Stomach smooth muscle (tissue), 2 donors: Measurements from ENCODE around the gene PDE4D.

ENCODE experiments used
- H3K27ac ChIP-seq: one replicate; pipeline ENCODE4 v1.7.0; 2013; ENCODE audit warnings: mild to moderate bottlenecking, low read length, inconsistent platforms
- H3K27me3 ChIP-seq, 2 donors: one replicate each; pipeline ENCODE4 v1.7.0; 2013; ENCODE audit warnings: low read length in 2 of 2; ENCODE audit not compliant: insufficient read depth in 2 of 2, control insufficient read depth in 1 of 2
- H3K36me3 ChIP-seq, 2 donors: one replicate each; pipeline ENCODE4 v1.7.0; 2013; ENCODE audit warnings: low read length in 2 of 2; ENCODE audit not compliant: control insufficient read depth in 2 of 2, insufficient read depth in 2 of 2
- H3K4me1 ChIP-seq: one replicate; pipeline ENCODE4 v1.7.0; 2013; ENCODE audit warnings: low read length; ENCODE audit not compliant: control insufficient read depth, insufficient read depth
- H3K4me3 ChIP-seq, 2 donors: one replicate each; pipeline ENCODE4 v1.7.0; 2013; ENCODE audit warnings: low read length in 2 of 2
- H3K9ac ChIP-seq, 2 donors: one replicate each; pipeline ENCODE4 v1.7.0; 2013; ENCODE audit warnings: low read length in 2 of 2, mild to moderate bottlenecking in 1 of 2
- H3K9me3 ChIP-seq, 2 donors: one replicate each; pipeline ENCODE4 v1.7.0; 2013; ENCODE audit warnings: low read length in 2 of 2; ENCODE audit not compliant: control insufficient read depth in 2 of 2
- donor health status: healthy.
- donor health status: Pancreatic carcinoma.

PDE4D gene

DNA sequence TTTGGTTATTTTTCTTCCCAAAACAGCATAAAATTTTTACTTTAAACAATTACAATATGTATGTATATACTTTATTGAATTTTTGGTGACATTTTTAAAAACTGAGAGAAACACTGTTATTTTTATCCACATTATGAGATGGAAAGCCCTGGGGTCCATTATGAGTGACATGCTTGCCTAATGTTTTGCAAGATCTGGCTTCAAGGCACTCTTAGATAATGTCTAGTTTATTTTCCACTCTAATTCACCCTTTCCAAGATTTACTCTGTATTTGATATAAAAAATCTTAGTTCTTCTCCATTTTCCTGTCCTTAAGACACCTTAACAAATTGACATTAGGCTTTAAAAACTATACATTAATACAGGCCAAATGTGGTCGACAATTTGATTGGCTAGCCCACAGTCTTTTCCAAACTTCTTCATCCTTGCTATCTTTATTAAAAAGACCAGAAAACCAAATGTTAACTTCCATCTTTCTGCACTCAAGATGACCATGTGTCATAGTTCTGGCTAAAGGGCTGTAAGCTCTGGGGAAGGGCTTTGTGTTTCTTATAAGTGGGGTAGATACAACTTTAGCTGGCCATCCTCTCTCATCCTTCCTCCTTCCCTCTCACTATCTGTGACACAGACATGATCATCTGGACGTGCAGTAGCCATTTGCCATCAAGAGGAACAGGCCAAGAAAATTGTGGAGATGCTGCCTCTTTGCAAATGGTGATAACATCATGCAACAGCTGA lies 561.1 kb downstream of the PDE4D start:
- Histone ChIP-seq H3K9me3 (no peaks in the 10 kb centered on the region), H3K27me3 (no peaks in the 10 kb centered on the region), H3K9ac (no peak overlapping the region), H3K27ac (no peak overlapping the region), H3K4me1 (peaks cover 3% of the 10 kb centered on the region), H3K4me3 (no peak overlapping the region), H3K36me3 (no peaks in the 10 kb centered on the region)

DNA sequence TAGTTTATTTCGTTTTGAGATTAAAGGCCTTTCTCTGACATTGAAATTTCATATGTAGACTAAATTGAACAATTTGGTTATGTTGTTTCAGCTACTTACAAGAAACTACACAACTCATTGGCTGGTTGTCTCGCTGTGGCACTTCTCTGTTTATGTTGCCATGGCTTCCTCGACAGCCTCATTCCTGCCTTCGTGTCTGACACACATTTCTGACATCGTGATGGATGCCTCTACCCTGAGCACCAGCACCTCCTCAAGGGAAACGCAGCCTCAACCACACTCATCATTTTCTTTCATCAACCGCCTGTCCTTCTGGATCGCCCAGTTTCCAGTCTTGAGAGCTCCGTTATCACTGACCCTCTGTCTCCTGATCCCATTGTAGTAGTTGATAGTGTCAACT lies 562.8 kb downstream of the PDE4D start:
- H3K27ac ChIP-seq: no peak overlapping the region
- H3K4me1 ChIP-seq: peaks cover 3% of the 10 kb centered on the region
- no peaks in the 10 kb centered on the region for H3K9me3 ChIP-seq
- H3K4me3 ChIP-seq: no peak overlapping the region
- no peak overlapping the region for H3K9ac ChIP-seq
- H3K36me3 ChIP-seq: no peaks in the 10 kb centered on the region
- H3K27me3 ChIP-seq: no peaks in the 10 kb centered on the region

DNA sequence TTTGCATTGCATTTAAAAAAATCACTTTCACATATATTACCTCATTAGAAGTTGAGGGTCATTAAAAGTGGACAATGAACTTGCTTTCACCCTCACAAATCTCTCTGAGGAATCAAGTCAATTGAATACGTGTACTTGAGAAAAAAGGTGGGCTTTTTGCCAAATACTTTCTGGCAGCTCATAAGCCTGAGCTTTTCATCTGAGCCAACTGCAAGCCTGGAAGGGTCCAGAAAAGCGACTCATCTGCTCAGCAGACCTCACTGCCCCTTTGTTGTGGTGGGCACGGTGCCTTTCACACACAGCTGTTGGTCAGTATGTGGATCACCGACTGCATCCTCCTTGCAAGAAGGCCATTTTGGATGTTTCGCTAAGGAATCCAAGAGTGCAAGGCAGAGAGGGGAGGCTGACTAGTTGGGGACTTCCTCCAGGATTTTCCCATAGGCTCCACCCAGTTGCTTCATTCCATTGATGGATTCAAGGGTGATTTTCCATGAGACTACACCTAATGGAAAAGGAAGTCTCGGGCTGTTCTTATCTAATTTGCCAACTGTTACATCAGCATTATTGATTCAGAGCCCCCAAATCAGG lies 564.7 kb downstream of the PDE4D start:
- Histone ChIP-seq H3K4me1 (peaks cover 3% of the 10 kb centered on the region), H3K36me3 (no peaks in the 10 kb centered on the region), H3K27ac (no peak overlapping the region)

DNA sequence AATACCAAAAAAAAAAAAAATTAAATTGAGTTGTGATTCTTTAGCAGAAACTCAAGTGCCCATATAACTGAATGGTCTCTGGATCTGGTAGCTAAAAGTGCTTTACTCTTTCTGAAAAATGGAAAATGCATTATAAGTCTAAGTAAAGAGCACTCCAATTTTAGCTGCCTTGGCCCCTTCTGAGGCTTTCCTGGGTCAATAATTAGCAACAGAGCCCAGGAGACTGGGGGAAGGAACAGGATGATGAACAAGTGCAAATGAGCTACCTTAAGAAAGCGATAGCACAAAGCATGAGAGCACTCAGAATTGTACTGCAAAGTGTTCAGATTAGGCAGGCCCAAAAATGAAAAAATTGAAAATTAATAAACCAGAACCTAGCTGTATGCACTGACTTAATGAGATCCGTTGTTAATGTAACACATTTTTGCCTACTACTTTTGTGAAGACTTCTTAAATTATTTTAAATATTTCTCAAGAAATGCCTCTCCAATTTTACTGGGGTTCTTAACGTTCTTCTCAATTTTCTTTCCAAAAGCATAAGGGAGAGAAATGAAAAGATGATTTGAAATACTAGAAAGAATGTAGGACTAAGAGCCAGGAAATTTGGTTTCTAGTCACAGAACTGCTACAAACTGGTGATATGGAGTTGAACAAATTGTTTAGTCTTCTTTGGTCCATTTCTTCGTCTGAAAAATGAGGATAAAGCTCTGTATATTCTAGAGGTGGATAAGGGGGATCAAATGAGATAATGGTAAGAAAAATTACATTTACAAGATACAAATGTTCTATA lies 566.1 kb downstream of the PDE4D start:
- H3K4me1 ChIP-seq: peaks cover 3% of the 10 kb centered on the region
- H3K27ac ChIP-seq: no peak overlapping the region
- H3K36me3 ChIP-seq: no peaks in the 10 kb centered on the region

More for the DNA sequence above, 564.7 kb downstream of the PDE4D start:
- Histone ChIP-seq H3K9me3 (no peaks in the 10 kb centered on the region), H3K9ac (no peak overlapping the region), H3K27me3 (no peaks in the 10 kb centered on the region), H3K4me3 (no peak overlapping the region)

GRCh38 chr5:59326596-59326995 lies 566.9 kb downstream of the PDE4D start:
- Histone ChIP-seq H3K4me1 (peaks cover 3% of the 10 kb centered on the region), H3K9me3 (no peaks in the 10 kb centered on the region), H3K36me3 (no peaks in the 10 kb centered on the region), H3K27me3 (no peaks in the 10 kb centered on the region), H3K4me3 (no peak overlapping the region), H3K9ac (no peak overlapping the region), H3K27ac (no peak overlapping the region)

More for the DNA sequence above, 566.1 kb downstream of the PDE4D start:
- Histone ChIP-seq H3K4me3 (no peak overlapping the region), H3K9ac (no peak overlapping the region), H3K27me3 (no peaks in the 10 kb centered on the region), H3K9me3 (no peaks in the 10 kb centered on the region)

DNA sequence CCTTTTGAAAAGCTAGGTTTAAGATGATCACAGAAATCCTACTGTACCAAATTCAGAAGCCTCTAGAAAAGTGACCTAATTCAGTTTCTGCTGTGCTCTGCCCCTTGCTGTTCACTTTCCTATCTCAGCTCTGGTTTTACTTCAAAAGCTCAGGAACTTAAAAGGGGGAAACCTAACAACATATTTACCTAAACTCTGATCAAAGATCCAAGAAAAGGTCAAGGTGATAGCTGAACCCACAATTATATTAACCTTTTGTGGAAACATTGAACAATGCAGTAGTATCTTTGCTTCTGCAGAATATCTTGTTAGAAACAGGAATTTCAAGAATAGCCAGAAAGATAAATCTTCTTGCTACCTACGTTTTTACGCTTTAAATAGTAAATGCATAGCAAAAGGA lies 568.5 kb downstream of the PDE4D start:
- H3K4me1 ChIP-seq: peaks cover 3% of the 10 kb centered on the region
- no peaks in the 10 kb centered on the region for H3K27me3 ChIP-seq
- no peaks in the 10 kb centered on the region for H3K9me3 ChIP-seq
- no peaks in the 10 kb centered on the region for H3K36me3 ChIP-seq
- H3K9ac ChIP-seq: no peak overlapping the region
- no peak overlapping the region for H3K4me3 ChIP-seq
- H3K27ac ChIP-seq: no peak overlapping the region

DNA sequence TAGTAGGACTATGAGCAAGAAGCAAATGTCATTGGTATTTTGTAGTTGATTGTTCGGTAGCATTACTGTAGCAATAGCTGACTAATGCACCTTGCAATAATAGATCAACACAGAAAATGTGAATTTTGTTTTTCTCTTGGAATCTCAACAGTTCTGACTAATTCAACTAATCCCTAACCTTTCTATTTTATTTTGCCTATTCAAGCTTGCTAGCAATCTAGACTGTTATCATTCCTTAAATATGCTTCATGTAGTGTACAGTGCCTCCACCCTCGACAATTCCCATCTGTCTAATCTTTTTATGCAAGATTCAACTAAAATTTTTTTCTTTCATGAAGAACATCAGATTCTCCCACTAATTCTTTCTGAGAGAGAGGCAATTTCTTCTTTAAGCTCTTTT lies 570.6 kb downstream of the PDE4D start:
- Histone ChIP-seq H3K9me3 (no peaks in the 10 kb centered on the region), H3K4me3 (no peak overlapping the region), H3K9ac (no peak overlapping the region), H3K36me3 (no peaks in the 10 kb centered on the region), H3K27me3 (no peaks in the 10 kb centered on the region), H3K4me1 (peaks cover 3% of the 10 kb centered on the region), H3K27ac (no peak overlapping the region)

- Histone ChIP-seq H3K36me3 (no peaks in the 10 kb centered on the region), H3K27ac (no peak overlapping the region), H3K27me3 (no peaks in the 10 kb centered on the region), H3K4me3 (no peak overlapping the region), H3K4me1 (peaks cover 11% of the 10 kb centered on the region), H3K9me3 (no peaks in the 10 kb centered on the region), H3K9ac (no peak overlapping the region)
Observed at GRCh38 chr5:59322058-59322457, 571.5 kb downstream of the PDE4D start.

DNA sequence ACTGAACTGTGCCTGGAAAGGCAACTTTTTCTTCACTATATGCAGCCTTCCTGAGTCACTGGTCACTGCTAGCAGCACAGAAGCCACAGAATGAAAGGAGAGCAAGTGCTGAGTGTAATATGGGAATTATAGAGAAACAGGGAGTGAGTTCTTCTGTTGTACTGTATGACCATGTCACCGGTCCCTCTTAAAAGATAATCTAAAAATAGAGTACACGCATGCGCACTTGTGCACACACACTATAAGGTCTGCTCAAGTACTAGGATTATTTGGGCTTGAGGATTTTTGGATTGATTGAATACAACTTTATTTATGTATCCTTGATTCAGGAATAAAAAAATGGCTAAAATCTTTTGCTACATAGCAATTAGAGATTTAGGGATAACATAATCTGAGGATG lies 571.9 kb downstream of the PDE4D start:
- no peak overlapping the region for H3K27ac ChIP-seq
- H3K9me3 ChIP-seq: no peaks in the 10 kb centered on the region
- peaks cover 15% of the 10 kb centered on the region for H3K4me1 ChIP-seq
- H3K9ac ChIP-seq: no peak overlapping the region
- H3K36me3 ChIP-seq: no peaks in the 10 kb centered on the region
- no peaks in the 10 kb centered on the region for H3K27me3 ChIP-seq
- H3K4me3 ChIP-seq: no peak overlapping the region

DNA sequence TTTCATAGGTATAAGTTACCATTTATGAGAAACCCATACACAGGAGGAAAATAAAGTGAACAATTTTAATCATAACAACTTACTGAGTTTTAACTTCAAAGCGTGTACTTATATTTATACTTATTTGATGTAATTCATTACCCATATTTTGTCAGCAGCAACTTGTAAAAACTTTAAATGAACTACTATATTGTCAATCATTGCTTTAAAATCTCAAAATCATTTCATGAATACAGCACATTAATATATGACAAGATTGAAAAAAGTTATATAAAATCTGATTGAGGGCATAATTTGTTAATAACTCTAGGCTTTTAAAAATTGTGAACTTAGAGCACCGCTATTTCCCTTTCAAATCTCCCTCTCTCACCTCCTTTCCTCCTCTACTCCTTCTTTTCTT lies 573.1 kb downstream of the PDE4D start:
- H3K4me3 ChIP-seq: no peak overlapping the region
- no peak overlapping the region for H3K9ac ChIP-seq
- no peak overlapping the region for H3K27ac ChIP-seq
- no peaks in the 10 kb centered on the region for H3K27me3 ChIP-seq
- H3K4me1 ChIP-seq: peaks cover 15% of the 10 kb centered on the region
- no peaks in the 10 kb centered on the region for H3K36me3 ChIP-seq
- H3K9me3 ChIP-seq: no peaks in the 10 kb centered on the region

DNA sequence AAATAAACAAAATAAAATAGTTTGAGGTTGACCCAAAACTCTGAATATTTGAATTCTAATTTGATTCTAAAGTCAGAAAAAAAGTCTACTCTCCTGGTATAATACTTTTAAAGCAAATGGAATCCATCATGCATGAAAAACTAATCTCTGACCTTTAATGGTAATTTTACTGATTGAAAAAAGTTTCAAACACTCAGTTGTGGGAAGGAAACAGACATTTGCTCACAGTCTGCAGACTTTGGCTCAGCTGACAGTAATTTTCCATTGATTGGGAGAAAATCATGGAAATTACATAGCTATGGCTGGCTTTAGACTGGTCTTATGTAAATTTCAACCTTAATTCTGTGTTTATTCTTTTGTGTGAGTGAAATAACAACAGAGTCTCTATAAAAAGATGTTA lies 574.3 kb downstream of the PDE4D start:
- Histone ChIP-seq H3K4me3 (no peak overlapping the region), H3K4me1 (peaks cover 15% of the 10 kb centered on the region)

More for the DNA sequence above, 574.3 kb downstream of the PDE4D start:
- no peaks in the 10 kb centered on the region for H3K9me3 ChIP-seq
- H3K36me3 ChIP-seq: no peaks in the 10 kb centered on the region
- no peak overlapping the region for H3K27ac ChIP-seq
- H3K9ac ChIP-seq: no peak overlapping the region
- no peaks in the 10 kb centered on the region for H3K27me3 ChIP-seq
